WERI-Rb-1 (cell line): ENCODE results near the gene RFNG.

Experiments
- DNase-seq: peaks from one replicate; pipeline ENCODE4 v3.0.0-alpha.2; 2020
- H3K27ac ChIP-seq: fragments of 250-450 bp; sonication (Bioruptor Pico); 2 replicates; pipeline ENCODE4 v1.5.1; 2020; ENCODE audit warnings: mild to moderate bottlenecking, moderate library complexity
- H3K27me3 ChIP-seq: fragments of 250-450 bp; sonication (Bioruptor Pico); 2 replicates; pipeline ENCODE4 v1.5.1; 2021; ENCODE audit warnings: mild to moderate bottlenecking, low read depth, moderate library complexity; ENCODE audit not compliant: insufficient read depth, severe bottlenecking
- H3K36me3 ChIP-seq: fragments of 250-450 bp; sonication (Bioruptor Pico); 2 replicates; pipeline ENCODE4 v1.5.1; 2020; ENCODE audit warnings: mild to moderate bottlenecking, moderate library complexity
- H3K4me3 ChIP-seq: 2 replicates; pipeline ENCODE4 v1.5.1; 2011; ENCODE audit warnings: low read depth, mild to moderate bottlenecking, control low read depth, low read length
- H3K9me3 ChIP-seq: fragments of 250-450 bp; sonication (Bioruptor Pico); 2 replicates; pipeline ENCODE4 v1.5.1; 2021; ENCODE audit warnings: mild to moderate bottlenecking, moderate library complexity; ENCODE audit not compliant: severe bottlenecking
- CTCF ChIP-seq: IDR thresholded peaks from 2 replicates; pipeline ENCODE4 v1.5.1; 2011; ENCODE audit warnings: low read depth, mild to moderate bottlenecking, control low read depth, inconsistent platforms, low read length

RFNG gene

GRCh38 chr17:82086941-82087906 lies 35.6 kb upstream of the RFNG start:
- Histone ChIP-seq H3K27me3 (no peaks in the 10 kb centered on the region), H3K27ac (no peak overlapping the region), H3K9me3 (peaks cover 2% of the 10 kb centered on the region), H3K4me3 (no peak overlapping the region), H3K36me3 (peaks cover 99% of the 10 kb centered on the region)
- TF ChIP-seq CTCF = no peak
- no peak for DNase-seq

GRCh38 chr17:82085931-82086764 lies 34.5 kb upstream of the RFNG start:
- no peak for TF ChIP-seq CTCF
- DNase-seq = no peak
- peaks cover 97% of the 10 kb centered on the region for H3K36me3 ChIP-seq

GRCh38 chr17:82085031-82085861 lies 33.6 kb upstream of the RFNG start:
- Histone ChIP-seq H3K36me3 (peaks cover 97% of the 10 kb centered on the region), H3K27me3 (no peaks in the 10 kb centered on the region), H3K27ac (no peak overlapping the region), H3K4me3 (no peak overlapping the region), H3K9me3 (peaks cover 2% of the 10 kb centered on the region)
- DNase-seq = no peak
- no peak for TF ChIP-seq CTCF

More at GRCh38 chr17:82085931-82086764, 34.5 kb upstream of the RFNG start:
- Histone ChIP-seq H3K27ac (no peak overlapping the region), H3K27me3 (no peaks in the 10 kb centered on the region), H3K4me3 (no peak overlapping the region), H3K9me3 (peaks cover 2% of the 10 kb centered on the region)

- DNase-seq = no peak
- no peak overlapping the region for H3K4me3 ChIP-seq
- no peaks in the 10 kb centered on the region for H3K9me3 ChIP-seq
- no peak overlapping the region; the same call in 1 of the 2 replicates for H3K27ac ChIP-seq
- no peak for TF ChIP-seq CTCF
- H3K36me3 ChIP-seq = peaks cover 97% of the 10 kb centered on the region
- H3K27me3 ChIP-seq = no peaks in the 10 kb centered on the region
Observed at GRCh38 chr17:82084373-82085030, 32.9 kb upstream of the RFNG start.
